T-helper 1 cell (primary cell): ENCODE data around the gene MICALL2.
A peak's percentile ranks its signal among the peaks of the same experiment; 100 is the strongest.

Experiments used
- DNase-seq, 5 donors: peaks; one replicate each; pipeline ENCODE4 v3.0.0-alpha.2; 2012 to 2020

The MICALL2 gene

GRCh38 chr7:1493129-1493528, 33.9 kb upstream of the MICALL2 start:
- DNase-seq: no peak

DNA sequence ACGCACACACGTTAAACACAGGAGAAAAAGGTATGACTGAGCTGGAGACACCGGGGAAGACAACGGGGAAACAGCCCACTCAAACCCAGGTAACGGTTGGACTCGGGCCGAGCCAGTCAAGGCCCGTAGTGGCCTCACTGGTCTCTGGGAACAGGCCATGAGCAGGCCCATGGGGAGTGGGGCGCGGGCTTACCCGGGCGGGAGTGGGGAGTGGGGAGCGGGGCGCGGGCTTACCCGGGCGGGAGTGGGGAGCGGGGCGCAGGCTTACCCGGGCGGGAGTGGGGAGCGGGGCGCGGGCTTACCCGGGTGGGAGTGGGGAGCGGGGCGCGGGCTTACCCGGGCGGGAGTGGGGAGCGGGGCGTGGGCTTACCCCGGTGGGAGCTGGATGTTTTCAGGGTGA, 33.4 kb upstream of the MICALL2 start:
- no peak for DNase-seq

DNA sequence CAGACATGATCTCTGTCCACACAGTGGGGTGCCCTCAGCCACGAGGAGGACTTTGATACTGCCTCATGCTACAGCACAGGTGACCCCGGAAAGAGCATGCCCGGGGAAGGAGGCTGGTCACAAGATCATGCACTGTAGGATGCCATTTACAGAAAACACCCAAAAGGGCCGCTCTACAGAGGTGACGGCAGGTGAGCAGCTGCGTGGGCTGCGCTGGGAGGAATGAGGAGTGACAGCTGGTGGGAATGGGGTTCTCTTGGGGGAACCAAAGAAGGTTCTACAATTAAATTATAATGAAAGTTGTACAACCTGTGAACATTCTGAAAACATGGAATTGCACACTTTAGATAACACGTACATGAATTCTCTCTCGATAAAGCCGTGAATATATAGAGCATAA, 33.0 kb upstream of the MICALL2 start:
- no peak for DNase-seq

DNA sequence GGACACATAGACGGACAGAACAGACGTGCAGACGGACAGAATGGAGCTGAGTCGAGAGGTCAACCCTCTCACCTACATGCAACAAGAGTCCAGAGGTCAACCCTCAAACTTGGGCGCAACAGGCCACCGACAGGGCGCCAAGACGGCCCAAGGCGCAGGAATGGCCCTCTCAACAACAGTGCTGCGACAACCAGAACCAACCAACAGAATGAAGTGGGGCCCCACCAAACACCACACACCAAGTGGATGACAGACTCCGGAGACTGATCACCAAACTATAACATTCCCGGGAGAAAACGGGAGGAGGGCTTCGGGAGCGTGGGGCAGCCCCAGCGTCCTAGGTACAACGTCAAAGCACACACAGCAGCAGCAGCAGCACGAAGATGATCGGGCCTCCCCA, 31.6 kb upstream of the MICALL2 start:
- no peak for DNase-seq

GRCh38 chr7:1489336-1489735, 30.1 kb upstream of the MICALL2 start:
- no peak for DNase-seq

GRCh38 chr7:1488016-1488415, 28.7 kb upstream of the MICALL2 start:
- DNase-seq: no peak

DNA sequence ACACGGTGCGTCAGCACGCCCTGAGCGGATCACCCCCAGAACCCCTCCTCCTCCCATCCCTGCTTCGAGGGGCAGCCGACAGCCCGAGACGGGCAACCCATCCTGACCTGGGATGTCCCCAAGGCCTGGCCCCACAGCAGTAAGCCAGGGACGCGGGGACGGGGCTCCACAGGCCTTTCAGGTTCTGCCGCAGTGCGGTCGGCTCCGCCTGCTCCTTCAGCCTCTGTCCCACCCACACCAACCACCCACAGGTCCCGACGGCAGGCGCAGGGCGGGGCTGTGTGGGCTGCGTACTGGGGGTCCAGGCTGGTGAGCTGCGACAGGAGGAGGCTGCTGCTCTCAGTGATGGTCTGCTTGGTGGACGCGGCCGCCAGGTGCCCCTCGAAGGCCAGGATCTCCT, 28.2 kb upstream of the MICALL2 start:
- no peak for DNase-seq

DNA sequence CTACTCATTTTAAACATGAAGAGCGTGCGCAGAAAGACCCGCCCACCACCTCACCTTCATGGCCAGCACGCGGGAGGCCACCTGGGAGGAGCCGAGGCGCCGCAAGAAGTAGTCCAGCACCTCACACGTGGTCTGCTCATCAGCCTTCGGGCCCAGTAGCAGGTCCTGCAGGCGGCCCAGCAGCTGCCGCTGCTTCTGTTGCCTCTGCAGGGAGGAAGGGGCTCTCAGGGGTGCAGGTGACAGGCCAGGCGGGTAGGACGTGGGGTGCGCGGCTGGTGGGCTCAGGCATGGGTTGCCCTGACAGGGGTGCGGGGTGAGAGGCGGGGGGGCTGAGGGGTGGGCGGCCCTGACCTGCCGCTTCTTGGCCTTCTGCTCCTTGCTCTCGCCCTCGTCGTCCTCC, 27.3 kb upstream of the MICALL2 start:
- DNase-seq: no peak

GRCh38 chr7:1485156-1485555, 25.9 kb upstream of the MICALL2 start:
- no peak for DNase-seq

GRCh38 chr7:1484569-1484968, 25.3 kb upstream of the MICALL2 start:
- no peak for DNase-seq

DNA sequence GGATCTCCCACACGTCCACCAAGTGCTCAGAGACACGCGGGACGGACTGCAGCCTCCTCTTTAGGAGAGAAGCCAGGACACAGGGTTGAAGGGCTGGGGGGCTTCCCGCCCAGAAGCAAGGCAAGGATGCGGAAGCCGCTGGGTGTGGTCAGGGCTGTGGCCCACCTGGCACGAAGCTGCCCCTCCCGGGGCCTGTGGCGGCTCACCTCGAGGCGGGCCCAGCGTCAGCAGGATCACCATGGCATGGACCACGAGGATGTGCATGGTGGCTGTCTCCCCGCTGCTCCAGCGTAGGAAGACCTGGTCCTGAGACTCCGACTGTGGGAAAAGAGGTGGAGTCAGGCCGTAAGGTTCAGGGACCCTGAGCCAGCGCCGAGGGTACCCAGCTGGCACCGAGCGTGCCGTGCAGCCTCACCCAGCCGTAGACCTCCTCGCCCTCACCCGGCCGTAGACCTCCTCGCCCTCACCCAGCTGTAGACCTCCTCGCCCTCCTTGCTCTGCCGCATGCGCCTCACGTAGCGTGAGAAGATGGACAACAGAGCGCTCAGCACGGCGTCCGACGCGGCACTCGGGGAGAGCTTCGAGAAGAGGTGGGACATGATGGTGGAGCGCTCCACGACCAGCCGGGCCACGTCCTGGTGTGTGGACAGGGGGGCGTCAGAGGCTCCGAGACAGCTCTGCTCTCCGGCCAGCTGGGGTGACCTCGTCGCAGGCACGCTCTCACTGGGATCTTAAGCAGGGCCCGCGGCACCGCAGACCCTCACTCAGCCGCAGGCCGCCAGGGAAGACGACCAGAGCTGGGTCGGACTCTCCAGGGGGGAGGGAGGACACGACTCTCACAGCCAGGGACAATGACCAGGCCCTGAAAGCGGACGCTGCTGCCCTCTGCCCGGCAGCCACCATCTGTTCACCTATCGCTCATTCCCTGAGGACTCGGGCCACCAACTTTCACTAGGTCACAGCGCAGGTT, 24.6 kb upstream of the MICALL2 start:
- DNase-seq: no peak

DNA sequence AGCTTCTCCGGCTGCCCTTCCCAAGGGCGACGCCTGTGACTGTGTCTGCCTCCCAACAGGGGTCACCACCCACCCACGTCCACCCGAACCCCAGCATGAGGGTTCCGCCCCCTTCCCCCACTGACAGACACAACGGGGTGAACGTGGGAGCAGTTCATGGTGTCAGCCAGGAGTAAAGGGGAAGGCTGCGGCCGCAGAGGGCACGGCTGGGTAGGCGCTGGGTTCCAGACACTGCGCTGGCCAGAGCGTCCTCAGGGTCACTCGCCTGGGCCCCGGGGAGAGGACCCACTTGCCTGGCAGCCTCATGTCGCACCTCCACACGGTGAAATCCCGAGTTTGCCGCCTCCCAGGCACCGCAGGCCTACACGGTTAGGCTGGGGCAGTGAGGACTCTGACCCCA, 23.8 kb upstream of the MICALL2 start:
- DNase-seq: no peak

GRCh38 chr7:1481300-1481699, 22.0 kb upstream of the MICALL2 start:
- no peak for DNase-seq

DNA sequence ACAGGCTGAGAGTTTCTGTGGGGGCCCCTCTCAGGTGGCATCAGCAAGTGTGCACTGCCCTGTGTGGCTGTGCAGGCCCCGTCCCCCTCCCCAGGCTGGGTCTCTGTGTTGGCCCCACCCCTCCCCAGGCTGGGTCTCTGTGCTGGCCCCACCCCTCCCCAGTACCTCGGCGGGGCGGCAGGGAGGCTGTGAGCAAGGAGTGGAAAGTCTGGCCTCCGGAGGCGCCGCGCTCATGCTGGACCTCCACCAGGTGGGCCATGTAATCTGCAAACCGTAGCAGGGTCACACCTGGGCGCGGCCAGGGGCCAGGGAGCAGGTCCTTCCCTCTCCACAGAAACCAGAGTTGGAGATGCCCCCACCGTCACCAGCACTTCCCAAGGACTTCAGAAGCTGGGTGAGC, 21.4 kb upstream of the MICALL2 start:
- DNase-seq: no peak

- DNase-seq: no peak
Measured at GRCh38 chr7:1479287-1479686, 20.0 kb upstream of the MICALL2 start.

DNA sequence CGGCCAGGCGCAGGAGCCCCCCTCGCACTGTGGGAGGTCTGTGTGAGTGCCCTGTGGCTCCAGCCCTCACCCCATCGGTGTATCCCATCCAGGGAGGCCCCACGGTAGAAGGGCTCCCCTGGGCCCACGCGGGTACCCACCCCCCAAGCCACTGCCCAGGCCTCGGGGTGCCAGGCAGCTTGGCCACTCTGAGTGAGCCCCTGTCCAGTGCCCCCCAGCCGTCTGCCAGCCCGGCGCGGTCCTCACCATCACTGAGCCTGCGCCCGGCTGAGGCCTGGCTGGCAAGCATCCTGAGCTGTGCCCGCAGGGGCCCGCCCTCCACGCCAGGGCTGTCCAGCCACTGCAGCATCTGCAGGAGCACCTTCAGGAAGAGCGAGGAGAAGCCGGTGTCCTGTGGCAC, 19.2 kb upstream of the MICALL2 start:
- no peak for DNase-seq

DNA sequence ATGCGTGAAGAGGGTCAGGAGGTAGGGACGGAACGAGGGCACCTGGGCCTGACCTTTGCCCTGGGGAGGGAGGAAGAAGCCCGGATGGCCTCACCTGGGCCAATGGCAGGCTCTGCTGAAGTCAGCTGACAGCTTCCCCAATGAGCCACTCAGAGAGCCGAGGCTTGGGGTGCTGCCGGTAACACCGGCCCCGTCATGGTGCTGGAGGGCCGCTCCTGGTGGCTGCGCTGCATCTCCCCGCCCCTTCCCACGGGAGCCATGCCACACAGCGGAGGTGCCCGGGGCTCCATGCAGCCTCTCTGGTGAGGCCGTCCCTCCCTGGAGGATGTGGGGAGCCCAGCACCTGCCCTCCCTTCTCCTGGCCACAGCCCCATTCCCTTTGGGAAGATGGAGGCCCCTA, 17.6 kb upstream of the MICALL2 start:
- no peak for DNase-seq

GRCh38 chr7:1475991-1476390, 16.7 kb upstream of the MICALL2 start:
- DNase-seq: no peak

DNA sequence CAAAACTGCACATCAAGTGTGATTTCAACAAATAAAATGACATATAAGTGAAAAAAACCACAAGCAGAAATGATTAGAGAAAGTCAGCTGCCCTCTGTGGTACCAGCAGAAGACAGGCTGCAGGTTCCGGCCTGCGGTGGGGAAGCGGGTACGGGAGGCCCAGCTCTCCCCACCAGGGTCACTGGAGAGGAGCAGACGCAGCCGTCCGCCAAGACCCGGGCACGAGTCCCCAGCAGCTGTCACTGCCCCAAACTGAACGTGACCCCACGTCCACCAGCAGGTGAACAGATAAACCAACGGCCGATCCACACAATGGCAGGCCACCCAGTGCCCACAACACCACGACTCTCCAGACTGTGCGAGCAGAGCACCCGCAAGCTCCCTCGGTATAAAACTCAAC, 16.1 kb upstream of the MICALL2 start:
- no peak for DNase-seq

DNA sequence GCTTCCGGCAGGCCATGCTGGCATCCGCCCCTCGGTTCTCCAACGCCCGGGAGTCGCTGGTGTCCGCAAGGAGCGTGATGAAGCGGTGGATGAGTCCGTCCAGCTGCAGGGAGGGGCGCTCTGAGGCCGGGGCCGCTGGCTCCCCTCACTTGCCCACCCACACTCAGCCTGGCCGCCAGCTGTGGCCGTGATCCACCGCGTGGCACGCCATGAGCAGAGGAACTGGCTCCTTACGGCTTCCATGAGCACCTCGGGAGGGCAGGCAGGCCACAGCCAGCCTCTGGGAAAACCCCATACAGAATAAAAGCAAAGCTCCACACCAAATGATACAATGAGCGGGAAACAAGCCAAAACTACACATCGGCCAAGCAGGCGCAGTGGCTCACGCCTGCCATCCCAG, 15.5 kb upstream of the MICALL2 start:
- no peak for DNase-seq

- DNase-seq: peak; percentile 69 to 85 (median 82)
Measured at GRCh38 chr7:1473864-1474512, 14.7 kb upstream of the MICALL2 start.

GRCh38 chr7:1470901-1471300, 11.6 kb upstream of the MICALL2 start:
- no peak for DNase-seq

DNA sequence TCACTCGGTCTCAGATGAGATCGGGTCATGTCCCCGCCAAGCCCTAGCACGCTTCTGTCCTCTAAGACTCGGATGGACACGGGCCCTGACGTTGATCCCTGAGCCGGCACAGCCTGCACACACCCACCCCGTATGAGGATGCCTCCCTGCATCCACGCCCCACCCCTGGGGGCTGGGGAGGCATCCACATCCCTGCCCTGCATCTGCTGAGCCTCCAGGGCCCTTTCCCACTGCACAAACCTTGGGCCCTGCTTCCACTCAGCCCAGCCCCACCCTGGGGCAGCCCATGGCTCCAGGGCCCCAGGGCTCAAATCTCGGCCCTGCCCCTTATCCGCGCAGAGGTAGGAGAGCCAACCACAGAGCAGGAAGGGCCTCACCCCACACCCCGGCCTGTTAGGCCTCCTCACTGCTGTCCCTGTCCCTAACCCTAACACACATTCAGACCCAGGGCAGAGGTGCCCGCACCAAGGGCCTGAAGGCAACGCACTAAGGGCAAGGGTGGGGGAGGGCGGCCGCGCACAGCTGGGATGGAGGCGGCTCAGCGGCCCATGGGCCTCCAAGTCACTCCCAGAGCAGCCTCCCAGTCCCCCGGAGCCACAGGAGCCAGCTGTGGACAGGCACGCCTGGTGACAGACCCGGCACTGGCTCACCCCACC, 9.5 kb upstream of the MICALL2 start:
- no peak for DNase-seq

DNA sequence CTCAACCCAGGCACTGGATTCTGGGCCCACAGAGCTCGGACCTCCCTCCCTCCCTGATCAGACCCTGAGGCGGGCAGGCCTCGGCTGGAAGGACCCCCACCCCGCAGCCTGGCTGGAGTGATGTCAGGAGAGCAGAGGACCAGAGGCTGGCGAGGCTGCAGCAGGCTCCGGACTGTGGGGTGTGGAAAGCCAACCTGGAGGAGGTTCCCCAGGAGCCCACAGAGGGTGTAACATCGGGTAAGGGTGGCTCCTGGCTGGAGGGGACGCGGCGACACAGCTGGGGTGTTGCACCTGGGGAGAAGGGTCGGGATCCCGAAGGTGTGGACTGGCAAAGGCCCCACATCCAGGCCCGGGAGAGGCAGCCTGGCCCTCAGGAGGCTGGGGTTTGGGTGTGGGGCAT, 8.9 kb upstream of the MICALL2 start:
- DNase-seq: no peak
